DMS153 (cell line): ENCODE measurements around the gene PGAM2.
"Not testable (repeated sequence)": the region's sequence is repeated elsewhere in the genome, so short reads cannot be mapped to it uniquely, and the experiment has no call there.

Experiments
- DNase-seq: peaks from one replicate; lab custom pipeline; 2025; lab: John Stamatoyannopoulos, UW

PGAM2 gene

DNA sequence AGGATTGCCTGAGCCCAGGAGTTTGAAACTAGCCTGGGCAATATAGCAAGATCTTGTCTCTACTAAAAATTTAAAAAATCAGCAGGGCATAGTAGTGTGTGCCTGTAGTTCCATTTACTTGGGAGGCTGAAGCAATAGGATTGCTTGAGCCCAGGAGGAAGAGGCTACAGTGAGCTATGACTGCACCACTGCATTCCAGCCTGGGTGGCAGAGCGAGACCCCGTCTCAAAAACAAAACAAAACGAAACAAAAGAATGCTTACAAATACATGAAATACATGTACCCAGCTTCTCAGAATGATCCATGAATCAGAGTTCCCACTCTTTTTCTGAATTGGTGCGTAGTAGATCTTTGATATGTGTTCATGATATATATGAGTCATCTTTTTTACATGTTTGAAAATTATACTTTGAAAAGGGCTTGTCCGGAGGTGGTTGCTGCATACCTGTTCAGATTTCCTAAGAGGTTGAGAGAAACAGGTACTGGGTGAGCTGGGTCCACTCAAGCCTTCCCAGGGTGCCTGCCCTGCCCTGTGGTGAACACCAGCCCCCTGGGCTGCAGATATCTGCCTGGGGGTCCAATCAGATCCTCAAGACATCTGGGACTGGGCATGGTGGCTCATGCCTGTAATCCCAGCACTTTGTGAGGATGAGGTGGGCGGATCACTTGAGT is 42.4 kb downstream of the PGAM2 start:
- DNase-seq: not testable (repeated sequence)

DNA sequence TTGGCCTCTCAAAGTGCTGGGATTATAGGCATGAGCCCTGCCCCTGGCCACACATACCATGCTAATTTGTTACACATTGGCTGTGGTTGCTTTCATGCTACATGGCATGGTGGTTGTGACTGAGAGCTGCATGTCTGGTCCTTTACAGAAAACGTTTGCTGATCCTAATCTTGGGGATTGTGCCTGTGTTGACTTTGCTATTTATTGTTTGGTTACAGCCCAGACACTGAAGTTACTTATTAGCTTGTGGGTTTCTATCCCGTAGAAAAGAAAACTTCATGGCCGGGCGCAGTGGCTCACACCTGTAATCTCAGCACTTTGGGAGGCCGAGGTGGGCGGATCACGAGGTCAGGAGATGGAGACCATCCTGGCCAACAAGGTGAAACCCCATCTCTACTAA is 43.3 kb downstream of the PGAM2 start:
- DNase-seq: not testable (repeated sequence)

DNA sequence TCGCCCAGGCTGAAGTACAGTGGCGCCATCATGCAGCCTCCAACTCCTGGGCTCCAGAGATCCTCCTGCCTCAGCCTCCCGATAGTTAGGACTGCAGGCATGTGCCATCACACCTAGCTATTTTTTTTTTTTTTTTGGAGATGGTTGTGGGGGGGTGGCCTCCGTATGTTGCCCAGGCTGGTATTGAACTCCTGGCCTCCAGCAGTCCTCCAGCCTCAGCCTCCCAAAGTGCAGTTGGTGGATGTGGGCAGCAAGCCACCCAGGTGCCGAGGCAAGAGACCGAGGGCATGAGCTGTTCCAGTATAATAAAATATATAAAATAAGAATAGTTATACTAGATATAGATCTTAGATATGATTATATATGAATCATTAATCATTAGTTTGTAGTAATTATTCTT is 45.5 kb downstream of the PGAM2 start:
- DNase-seq: not testable (repeated sequence)

DNA sequence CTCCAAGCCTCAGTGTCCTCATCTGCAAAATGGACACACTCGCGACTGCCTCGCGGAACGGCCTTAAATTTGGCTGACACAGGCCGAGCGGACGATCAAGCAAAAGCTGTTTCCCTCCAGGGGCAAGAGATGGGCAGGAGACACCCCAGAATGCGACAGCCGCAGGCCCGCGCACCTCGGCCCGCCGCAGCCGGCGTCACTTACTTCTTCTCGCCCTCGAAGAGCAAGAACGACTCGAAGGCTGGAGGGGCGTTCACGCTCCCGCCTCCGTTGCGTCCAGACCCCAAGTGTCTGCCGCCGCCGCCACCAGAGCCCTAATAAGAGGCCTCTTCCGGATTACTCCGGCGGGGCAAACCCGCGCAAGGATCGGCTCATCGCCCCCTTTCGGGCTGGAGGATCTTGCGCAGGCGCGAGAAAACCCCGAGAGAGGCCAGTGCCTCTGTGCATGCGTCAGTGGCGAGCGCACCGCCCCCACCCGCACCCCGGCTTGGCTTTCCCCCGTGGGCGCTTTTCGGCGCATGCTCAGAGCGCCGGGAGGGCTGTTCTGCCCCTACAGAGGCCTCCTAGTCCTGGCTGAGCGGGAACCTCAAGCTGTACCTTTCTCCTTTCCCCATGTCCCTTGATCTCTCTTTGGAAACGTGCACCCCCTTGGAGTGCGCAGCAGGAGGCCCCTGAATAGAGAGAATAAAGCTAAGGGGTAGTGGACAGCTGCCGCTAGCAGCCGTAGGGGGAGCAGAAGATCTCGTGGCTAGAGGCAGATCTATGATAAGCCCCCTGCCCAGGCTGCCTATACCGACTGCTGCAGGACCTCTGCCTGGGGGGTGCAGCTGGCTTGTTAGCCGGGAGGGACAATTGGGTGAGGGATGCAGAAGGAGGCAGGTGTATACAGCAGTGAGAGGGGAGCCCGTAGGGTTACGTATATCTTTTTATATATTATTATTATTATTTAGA is 46.2 kb downstream of the PGAM2 start:
- DNase-seq: peak; percentile 97

DNA sequence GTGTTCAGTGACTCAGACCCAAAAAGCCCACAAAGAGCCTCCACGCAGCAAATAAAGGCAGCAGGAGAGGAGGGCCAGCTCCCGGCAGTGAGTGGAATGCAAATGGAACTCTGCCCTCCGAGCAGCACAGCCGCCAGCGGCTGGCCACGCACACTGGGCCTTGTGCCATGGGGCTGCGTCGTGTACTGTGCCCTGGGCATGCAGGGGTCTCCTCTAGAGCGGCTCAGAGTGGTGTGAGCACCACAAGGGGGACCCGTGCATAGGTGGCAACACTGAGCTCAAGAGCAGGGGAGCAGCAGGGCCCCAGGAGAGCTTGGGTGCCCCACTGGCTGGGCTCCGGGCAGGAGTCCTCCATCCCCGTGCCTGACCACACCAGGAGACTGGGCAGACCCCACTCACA is 50.3 kb downstream of the PGAM2 start:
- not testable (repeated sequence) for DNase-seq
